ENCODE measurements around the gene FMN1.

GRCh38 chr15:33047077-33047476 lies 147.4 kb downstream of the FMN1 start:
- TF ChIP-seq CTCF (IDR thresholded peaks at IDR 0.05) (no peak), SIN3A (IDR thresholded peaks at IDR 0.05; ENCODE audit: borderline replicate concordance, insufficient read depth, low read depth, low read length) (no peak), POLR2AphosphoS5 (IDR thresholded peaks at IDR 0.05; ENCODE audit: low read depth, low read length) (no peak)
- TF ChIP-seq, protein P1, sequence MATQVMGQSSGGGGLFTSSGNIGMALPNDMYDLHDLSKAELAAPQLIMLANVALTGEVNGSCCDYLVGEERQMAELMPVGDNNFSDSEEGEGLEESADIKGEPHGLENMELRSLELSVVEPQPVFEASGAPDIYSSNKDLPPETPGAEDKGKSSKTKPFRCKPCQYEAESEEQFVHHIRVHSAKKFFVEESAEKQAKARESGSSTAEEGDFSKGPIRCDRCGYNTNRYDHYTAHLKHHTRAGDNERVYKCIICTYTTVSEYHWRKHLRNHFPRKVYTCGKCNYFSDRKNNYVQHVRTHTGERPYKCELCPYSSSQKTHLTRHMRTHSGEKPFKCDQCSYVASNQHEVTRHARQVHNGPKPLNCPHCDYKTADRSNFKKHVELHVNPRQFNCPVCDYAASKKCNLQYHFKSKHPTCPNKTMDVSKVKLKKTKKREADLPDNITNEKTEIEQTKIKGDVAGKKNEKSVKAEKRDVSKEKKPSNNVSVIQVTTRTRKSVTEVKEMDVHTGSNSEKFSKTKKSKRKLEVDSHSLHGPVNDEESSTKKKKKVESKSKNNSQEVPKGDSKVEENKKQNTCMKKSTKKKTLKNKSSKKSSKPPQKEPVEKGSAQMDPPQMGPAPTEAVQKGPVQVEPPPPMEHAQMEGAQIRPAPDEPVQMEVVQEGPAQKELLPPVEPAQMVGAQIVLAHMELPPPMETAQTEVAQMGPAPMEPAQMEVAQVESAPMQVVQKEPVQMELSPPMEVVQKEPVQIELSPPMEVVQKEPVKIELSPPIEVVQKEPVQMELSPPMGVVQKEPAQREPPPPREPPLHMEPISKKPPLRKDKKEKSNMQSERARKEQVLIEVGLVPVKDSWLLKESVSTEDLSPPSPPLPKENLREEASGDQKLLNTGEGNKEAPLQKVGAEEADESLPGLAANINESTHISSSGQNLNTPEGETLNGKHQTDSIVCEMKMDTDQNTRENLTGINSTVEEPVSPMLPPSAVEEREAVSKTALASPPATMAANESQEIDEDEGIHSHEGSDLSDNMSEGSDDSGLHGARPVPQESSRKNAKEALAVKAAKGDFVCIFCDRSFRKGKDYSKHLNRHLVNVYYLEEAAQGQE (IDR thresholded peaks at IDR 0.05; ENCODE audit: insufficient read depth in 1 of 2, low read depth in 2 of 2, low read length in 1 of 2) = no peak
